CD4-positive, alpha-beta T cell treated with Interleukin-4 for 1 hour (primary cell): ENCODE results near the gene NTM.

ENCODE experiments used
- DNase-seq, 2 donors: peaks; one replicate each; pipeline ENCODE4 v3.0.0-alpha.2; 2020 to 2022

NTM gene

DNA sequence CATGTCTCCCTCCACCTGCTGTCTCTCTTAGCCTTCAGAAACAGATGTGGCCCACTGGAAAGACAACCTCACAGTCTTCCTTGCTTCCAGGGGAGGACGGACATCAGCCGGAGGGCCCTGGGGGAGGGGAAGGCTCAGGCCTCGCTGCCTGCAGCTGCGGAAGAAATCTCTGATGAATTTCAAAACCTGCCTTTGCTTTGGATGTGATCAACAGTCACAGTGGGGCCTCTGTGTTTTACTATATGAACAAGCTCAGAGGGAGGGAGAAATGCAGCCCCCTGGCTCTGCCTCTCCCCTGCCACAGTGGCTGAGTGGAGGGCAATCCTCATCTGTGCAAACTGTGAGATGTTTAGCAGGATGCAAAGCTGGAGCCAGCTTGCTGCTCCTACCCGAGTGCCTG lies 282.8 kb downstream of the NTM start:
- no peak for DNase-seq

DNA sequence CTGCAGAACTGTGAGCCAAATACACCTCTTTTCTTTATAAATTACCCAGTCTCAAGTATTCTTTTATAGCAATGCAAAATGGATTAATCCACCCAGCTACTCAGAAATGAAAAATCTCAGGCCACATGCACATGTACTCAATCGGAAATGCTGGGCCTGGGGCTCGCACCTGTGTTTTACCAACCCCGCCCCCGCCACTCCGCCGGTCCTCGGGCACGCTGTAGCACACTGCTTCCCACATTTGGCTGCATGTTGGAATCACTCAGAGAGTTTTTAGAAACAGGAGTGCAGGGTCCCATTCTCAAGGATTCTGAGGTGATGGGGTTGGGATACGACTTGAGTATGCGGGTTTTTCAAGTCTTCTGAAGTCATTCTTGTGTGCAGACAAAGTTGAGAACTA lies 284.4 kb downstream of the NTM start:
- no peak for DNase-seq

DNA sequence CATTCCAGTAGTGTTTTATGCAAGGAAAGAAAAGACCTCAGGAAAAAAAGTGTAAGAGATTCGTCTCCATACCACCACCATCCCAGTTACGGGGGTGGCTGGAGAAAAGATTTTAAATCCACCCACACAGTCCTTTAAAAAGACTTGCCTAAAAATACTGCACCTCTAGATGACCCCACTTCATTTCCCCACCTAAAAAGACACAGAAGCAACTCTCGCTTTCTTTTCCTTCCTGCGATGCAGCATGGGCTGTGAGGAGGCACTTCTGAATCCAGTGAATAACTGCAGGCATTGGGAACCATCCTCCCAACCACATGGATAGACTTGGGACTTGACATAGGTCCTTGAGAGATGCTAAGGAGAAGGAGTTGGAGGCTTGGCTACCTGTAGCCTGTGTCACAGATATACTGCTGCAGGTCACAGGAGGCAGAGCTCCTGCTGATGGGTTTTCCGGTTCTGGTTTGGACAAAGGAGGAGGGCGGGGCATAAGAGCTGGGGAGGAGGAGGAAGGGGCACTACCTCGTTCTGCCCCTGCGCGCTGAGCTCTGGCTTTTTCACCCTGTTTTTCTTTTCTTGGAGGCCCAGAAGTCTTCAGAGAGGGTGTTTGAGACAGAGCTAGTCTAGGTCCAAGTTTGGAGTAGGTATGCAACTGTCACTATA lies 285.9 kb downstream of the NTM start:
- DNase-seq: no peak

GRCh38 chr11:131656839-131657211 lies 286.4 kb downstream of the NTM start:
- DNase-seq: no peak

- DNase-seq: no peak
These were observed 288.0 kb downstream of the NTM start for GRCh38 chr11:131658414-131658813.

DNA sequence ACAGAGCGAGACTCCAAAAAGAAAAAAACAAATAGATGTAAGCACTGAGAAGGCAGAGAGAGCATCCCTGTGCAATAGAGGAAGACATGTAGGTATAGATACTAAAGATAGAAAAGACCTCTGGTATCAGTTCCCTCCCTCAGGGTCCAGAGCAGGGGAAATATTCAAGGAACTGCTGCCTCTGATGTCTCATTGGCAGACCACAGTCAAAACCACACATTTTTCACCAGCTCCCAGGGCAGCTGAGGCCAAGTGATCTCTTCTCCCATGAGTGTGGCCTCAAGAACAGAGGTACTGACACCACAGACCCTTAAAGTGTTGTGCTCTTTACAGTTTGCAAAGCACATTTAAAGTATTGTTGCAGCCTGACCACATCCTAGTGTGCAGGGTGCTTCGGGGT lies 288.5 kb downstream of the NTM start:
- no peak for DNase-seq

DNA sequence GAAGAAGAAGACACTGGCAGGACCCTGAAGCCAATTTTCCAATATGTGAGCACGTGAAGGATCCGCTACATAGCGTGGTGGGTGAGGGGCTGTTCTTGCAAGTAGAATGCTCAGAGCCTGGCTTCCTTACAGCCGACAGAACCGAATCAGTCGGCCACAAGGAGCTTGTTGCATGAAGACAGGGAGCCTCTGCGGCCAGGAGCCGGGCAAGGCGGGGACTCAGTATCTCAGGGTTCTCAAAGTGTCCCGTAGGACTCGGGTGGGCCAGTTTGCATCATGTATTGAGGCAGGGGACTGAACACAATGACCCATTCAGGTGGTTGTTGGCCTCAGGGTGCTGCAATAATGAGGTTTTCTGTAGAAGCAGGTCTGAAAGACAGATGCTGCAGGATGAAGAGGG lies 289.5 kb downstream of the NTM start:
- DNase-seq: no peak

- DNase-seq: no peak
These were observed 290.7 kb downstream of the NTM start for GRCh38 chr11:131661132-131661531.

- DNase-seq: no peak
These were observed 292.0 kb downstream of the NTM start for GRCh38 chr11:131662317-131662972.

DNA sequence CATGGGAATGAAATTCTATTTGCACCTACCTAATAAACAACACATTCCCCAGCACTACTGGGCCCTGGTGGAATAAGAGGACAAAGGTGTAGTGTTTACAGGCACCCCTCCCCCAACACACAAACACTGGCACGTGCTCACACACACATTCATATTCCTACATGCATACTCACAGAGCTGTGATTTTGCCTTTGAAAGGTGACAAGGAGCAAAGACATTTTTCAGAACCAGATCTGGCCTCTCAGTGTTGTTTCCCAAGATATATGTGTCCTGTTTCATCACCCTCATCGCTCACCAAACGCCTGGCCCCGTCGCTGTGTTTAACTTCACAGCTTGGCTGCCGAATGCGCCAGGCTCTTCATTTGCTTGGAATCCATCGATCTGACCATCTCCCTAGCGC lies 292.6 kb downstream of the NTM start:
- no peak for DNase-seq

DNA sequence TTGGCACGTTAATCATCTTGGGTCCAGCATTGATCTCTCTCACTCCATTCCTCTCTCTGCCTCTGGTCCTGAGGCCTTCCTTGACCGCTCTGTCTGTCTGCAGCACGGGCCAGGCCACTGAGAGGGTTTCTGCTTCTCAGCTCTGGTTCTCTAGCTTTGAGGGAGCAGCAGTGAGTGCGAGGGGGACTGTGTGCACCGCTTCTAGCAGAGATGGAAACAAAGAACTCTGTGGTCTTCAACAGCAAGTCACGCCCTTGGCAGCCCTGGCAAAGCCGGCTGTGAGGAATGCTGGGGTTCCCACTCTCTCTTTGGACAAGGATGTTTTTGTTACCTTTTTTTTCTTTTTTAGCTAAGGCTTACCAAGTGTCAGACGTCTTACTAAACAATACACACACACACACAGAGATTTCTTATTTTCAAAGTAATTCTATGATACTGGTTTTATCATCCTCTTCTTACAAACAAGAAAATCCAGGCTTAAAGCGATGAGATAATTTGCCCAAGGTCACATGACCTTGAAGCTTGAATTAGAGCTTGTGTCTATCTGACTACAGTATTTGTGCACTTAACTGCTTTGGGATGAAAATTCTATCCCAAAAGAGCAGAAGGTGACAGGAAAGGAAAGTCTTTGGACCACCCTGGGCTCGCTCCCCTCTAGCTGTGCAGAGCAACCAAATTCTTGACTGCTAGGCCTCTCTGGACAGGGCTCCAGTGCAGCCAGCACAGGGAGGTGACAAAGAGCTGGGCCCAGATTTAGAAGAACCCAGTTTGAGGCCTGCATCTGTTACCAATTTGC lies 293.2 kb downstream of the NTM start:
- DNase-seq: no peak

DNA sequence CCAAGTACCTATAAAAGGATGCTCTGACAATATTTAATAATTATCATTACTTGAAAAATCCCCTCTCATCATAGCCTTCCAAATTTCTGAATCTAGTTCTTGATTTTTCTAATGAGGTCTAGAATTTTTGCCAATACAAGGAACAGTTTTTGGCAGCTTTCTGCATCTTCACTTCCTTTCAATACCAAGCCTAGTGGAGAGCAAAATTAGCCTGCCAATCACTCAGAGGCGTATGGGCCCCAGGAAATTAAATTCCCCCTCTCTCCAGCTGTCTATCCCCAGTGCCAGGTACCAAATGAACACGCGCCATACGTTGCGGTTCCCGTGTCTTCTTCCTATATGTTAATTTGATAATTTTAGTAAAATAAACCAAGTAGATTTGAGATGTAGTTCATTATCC lies 293.9 kb downstream of the NTM start:
- DNase-seq: no peak

DNA sequence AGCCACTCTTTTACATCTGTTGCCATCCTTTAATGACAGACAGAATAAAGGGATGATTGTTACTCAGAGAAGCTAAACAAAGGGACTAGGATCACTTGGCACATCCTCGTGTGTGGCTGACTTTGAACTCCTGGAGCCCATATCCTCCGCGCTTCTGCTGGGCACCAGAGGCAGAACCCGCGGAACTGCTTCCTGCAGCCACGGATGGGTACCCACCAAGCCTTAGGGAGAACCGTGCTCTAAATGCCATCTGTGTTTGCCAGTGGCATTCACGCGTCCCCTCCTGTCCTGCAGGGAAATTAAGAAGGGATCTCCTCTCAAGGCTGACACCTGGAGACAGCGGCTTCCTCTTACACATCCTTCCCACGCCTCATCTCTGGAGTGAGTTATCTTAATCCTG lies 294.4 kb downstream of the NTM start:
- DNase-seq: no peak

DNA sequence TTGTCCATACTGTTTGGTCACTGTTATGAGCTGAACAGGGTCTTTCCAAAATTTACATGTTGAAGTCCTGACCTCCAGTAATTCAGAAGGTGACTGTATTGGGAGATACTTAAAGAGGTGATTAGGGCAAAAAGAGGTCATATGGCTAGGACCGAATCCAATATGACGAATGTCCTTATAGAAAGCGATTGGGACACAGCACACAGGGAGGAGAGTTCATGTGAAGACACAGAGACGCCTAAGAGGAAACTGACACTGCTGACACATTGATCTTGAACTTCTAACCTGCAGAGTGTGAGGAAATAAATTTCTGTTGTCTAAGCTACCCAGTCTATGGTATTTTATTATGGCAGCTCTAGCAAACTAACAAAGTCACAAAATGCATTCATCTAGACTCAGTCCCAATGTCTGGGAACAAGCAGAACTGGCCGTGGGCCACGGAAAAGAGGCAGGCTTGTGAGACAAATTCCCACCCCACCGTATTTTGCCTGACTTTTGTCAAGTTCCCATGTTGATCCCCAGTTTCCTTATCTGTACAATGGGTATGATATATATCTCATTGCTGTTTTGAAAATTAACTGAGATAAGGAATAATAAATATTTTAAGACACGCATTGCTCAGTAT lies 295.0 kb downstream of the NTM start:
- DNase-seq: no peak

GRCh38 chr11:131666006-131666405 lies 295.6 kb downstream of the NTM start:
- no peak for DNase-seq

DNA sequence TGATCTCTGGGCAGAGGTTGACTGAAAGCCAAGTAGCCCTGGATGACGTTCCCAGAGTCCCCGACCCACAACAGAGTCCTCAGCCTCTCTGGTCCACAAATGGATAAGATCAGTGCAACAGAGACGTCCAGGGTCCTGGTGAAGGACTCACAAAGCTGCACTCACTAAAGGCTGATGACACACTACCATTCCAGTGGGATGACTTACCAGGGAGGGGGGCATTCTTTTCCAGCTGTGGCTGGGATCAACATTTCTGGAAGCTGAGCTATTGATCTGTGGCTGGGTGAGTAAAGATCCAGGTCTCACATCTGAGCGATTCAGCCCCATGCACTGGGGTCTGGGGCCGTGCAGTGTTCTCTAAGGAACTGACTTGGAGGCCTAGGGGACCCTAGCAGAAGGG lies 296.2 kb downstream of the NTM start:
- DNase-seq: no peak

GRCh38 chr11:131667566-131667965 lies 297.2 kb downstream of the NTM start:
- no peak for DNase-seq

DNA sequence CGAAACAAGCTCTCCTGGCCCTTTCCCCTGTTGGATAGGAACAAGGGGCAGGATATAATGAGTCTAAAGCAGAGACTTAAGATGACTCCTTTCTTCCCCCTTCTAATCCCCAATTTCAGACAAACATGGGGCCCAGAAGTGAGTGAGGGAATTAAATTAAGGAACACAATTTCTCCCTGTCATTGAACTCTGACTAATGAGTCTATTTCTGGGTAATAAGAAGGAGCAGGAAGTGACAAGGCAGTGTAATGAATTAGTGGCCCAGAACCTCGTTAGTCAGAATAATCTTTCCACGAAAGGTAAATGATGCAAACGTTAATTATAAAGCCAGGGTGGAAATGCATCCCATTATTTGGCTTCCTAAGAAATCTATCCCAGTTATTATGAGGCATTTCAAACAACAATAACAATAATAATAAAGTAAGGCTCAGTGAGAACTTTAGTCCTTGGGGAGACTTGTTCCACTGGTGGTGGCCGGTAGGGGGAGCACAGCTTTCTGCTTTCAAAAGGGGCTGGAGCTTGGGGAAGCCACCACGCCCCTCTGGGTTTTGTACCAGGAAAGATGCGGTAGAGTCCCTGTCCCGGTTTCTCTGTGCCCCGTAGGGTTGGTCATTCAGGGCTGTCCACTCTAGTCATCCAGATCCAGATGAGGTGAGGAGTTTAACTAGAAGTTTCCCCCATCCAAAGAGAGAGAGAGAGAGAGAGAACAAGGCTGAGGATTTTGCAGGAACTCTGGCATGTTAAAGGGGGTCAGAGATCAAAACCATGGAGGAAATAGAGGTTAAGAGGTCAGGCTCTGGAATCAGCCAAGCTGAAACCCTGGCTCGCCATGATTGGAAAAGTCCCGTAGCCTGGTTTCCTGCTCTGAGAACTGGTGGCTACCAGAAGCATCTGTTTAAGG lies 298.3 kb downstream of the NTM start:
- DNase-seq: peak; percentile 9 to 32

DNA sequence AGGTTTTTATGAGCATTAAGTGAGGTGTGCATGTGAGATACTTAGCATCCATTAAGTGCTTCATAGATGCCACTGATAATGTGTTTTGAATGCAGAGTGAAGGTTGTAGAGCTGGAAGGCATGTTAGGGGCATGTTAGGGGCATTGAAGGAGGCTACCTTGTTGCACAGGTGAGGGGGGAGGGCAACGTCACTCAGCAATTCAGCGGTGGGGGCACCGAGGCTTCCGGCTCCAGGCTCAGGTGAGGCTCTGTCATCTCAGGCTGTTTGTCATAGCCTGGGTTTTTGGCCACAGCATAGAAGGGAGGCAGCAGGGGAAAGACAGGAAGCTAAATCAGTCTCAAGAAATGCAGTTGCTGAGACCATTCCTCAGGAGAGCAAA lies 299.0 kb downstream of the NTM start:
- DNase-seq: no peak

GRCh38 chr11:131670876-131671275 lies 300.5 kb downstream of the NTM start:
- no peak for DNase-seq

GRCh38 chr11:131671320-131671719 lies 300.9 kb downstream of the NTM start:
- DNase-seq: no peak

DNA sequence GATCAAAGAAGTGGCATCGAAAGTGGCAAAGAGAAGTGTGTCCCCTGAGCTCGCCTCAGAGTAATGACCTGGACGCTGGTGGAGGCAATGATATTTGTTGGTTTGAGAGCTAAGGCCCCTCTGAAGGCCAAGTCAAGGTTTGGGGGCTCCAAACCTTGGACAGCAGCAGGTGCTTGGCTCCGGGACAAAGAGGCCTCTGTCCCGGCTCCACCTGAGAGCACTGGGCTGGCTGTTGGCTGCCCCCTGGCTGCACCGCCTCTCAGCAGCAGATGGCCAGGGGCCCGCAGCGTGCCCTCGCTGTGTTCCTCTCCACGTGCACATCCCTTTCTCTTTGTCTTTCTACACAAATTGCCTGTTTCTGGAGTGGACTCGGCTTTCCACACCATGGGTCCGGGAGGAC lies 301.3 kb downstream of the NTM start:
- DNase-seq: no peak

DNA sequence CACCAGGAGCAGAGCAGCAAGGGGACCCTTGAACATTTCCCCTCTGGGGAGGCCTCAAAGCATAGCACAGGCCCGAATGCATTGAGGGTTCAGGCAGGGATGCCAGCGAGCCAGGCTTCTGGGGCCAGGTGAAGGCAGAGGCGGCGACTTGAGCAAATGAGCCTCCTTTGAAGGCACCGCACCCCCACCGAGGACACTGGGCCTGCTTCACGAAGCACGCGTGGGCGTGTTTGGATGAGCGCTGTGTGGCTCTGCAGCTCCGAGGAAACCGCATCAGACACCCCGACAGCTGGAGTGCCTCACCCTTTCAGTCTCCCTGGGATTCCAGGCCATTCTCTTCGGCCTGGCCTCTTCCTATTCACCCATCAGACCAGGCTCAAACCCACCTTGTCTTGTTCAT lies 301.8 kb downstream of the NTM start:
- no peak for DNase-seq
